ENCODE data around the gene CLASRP.

The CLASRP gene

DNA sequence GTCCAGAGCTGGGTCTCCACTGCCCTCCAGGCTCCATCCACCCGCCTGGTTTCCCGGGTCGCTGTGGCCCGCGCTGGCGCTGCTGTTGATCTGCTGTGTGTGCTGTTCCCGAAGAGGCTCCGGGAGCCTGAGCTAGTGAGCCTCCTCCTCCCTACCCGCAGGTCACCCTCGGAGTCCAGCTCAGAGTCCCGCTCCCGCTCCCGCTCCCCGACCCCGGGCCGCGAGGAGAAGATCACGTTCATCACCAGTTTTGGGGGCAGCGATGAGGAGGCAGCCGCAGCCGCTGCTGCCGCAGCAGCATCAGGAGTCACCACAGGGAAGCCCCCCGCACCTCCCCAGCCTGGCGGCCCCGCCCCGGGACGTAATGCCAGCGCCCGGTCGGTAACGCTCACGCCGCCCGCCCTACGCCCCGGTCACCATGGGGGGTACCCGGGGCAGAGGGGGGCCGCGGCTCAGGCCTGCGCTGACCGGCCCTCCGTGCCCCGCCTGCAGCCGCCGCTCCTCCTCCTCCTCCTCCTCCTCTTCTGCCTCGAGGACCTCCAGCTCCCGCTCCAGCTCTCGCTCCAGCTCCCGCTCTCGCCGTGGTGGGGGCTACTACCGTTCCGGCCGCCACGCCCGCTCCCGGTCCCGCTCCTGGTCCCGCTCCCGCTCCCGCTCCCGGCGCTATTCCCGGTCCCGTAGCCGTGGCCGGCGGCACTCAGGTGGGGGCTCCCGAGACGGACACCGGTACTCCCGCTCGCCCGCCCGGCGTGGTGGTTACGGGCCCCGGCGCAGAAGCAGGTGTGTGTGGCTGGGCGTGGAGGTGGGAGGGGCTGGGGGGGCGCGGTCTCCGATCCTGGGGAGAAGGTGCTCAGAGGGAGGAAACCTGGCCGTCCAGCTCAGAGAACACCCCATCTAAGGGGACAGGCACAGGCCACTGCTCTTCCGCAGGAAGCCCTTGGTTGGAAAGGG lies 25.3 kb downstream of the CLASRP start:
- DNase-seq (ENCODE audit: low spot score), result no peak

DNA sequence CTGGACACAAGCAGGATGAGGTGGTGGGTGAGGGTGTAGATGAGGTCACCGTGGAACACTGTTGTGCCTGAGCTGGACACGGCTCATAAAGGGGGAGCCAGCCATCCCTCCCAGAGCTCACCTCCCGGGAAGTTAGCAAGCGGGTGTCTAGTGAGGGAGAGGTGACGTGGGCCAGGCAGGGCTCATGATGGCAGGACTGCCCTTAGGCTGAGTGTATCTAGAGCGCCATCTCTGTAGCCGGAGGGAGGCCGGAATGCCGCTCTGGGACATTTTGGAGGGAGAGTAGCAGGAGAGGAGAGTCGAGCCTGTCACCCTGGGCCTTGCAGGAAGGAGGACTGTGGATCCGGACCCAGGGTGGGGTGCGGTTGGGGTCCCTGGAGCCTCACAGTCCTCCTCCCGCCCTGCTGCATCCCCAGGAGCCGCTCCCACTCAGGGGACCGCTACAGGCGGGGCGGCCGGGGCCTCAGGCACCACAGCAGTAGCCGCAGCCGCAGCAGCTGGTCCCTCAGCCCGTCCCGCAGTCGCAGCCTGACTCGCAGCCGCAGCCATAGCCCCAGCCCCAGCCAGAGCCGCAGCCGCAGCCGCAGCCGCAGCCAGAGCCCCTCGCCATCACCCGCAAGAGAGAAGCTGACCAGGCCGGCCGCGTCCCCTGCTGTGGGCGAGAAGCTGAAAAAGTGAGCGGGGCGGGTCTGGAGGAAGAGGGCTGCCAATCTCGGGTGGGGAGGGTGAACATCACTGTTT lies 28.2 kb downstream of the CLASRP start:
- no peak for DNase-seq (ENCODE audit: low spot score)

- DNase-seq (ENCODE audit: low spot score), result no peak
Measured at GRCh38 chr19:45068041-45068440, 29.2 kb downstream of the CLASRP start.

GRCh38 chr19:45069056-45069455 lies 30.2 kb downstream of the CLASRP start:
- peak; percentile 36 for DNase-seq (ENCODE audit: low spot score)

GRCh38 chr19:45070214-45070613 lies 31.4 kb downstream of the CLASRP start:
- no peak for DNase-seq (ENCODE audit: low spot score)

DNA sequence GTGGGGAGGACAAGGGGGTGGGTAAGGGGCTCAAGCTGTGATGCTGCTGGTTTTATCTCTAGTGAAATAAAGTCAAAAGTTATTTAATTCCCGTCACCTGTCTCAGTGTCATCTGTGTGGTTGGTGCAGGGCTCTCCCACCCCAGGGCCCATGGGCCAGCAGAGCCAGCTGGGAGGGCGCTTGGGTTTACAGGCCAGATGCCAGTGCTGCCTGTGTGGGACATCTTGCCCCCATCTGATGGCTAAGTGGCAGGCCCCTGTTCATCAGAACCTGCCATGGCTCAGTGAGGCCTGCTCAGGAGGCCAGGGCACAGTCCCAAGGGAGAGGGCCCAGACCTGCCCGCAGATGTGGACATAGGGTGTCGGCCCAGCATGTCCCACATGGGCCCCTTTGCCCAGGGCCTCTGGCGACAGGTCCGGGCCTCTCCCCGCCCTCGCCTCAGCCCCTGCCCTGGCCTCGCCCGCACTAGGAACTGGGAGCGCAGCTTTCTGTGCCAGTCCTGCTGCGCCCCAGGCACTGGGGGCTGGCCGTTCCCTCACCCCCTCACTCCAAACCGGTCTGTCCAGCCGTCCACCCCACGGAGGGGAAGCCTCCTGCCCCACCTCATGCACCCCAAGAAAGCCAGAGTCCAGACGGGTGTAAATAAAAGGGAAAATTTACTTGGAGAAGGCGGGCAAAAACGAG lies 32.2 kb downstream of the CLASRP start:
- no peak for DNase-seq (ENCODE audit: low spot score)

DNA sequence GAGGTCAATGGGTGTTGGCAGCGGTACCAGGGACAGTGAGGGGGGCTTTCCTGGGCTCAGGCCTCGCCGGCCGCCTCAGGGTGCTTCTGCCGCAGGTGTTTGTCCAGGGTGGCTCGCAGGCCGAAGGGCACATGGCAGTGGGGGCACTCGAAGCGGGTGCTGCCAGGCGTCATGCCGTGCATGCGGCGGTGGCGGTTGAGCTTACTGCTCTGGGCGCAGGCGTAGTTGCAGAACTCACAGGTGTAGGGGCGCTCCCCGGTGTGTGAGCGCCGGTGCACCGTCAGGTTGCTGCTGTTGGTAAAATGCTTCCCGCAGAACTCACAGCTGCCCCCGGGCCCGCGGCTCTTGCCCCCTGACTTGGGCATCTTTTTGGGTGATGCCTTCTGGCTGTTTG lies 32.7 kb downstream of the CLASRP start:
- no peak for DNase-seq (ENCODE audit: low spot score)

DNA sequence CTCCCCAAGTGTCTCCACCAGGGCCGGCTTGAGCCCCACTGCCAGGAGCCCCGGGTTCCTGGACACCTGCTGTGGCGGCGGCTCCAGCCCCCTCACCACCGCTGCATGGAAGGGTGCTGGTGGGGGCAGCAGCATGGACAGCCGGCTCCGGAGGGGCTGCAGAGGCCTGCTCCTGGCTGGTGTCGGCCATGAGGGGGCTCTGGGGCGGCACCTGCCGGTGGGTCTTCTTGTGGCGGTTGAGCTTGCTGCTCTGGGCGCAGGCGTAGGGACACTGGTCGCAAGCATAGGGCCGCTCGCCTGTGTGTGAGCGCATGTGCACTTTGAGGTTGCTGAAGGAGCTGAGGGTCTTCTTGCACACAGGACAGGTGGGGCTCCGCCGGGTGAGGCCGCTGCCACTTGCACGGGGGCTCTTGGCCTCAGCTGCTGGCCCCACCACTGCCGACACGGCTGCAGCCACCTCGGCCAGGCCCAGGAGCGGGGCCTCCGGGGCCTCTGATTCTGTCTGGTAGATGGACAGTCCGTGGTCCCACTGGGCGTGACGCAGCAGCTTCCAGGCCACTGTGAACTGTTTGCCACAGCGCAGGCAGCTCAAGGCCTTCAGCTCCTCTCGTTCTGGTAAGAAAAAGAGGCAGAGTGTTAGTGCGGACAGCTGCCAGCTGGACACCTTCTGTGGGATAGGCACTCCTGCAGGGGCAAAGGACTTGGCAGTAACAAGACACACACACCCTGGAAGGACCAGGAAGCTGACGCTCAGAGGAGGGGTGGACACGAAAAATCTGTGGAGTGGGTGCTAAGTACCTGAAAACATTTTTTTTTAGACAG lies 33.3 kb downstream of the CLASRP start:
- no peak for DNase-seq (ENCODE audit: low spot score)

DNA sequence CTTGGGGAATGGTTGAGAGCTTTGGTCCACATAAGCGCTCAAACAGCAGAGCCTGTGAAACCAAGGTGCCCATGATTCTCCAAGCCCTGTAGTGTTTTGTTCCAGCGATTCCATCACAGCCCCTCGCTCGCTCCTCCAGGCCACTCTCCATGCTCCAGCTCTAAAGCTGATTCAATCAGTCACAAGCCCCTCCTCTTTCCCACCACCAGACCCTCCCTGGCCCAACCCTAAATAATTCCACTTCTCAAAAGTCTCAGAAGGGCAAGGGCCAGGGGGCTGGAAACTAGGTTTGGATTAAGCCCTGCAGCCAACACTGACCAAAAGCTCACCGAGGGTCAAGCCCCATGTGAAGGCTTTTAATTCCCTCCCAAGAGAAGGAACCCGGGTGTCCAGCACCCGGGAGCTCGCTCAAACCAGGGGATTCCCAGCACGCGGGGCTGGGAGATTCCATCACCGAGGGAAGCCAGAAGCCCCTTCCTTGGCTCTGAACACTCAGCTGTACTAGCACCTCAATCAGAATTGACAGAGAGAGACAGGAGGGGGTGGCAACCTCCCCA lies 36.0 kb downstream of the CLASRP start:
- no peak for DNase-seq (ENCODE audit: low spot score)

GRCh38 chr19:45075301-45076028 lies 36.6 kb downstream of the CLASRP start:
- peak; percentile 68 for DNase-seq (ENCODE audit: low spot score)

DNA sequence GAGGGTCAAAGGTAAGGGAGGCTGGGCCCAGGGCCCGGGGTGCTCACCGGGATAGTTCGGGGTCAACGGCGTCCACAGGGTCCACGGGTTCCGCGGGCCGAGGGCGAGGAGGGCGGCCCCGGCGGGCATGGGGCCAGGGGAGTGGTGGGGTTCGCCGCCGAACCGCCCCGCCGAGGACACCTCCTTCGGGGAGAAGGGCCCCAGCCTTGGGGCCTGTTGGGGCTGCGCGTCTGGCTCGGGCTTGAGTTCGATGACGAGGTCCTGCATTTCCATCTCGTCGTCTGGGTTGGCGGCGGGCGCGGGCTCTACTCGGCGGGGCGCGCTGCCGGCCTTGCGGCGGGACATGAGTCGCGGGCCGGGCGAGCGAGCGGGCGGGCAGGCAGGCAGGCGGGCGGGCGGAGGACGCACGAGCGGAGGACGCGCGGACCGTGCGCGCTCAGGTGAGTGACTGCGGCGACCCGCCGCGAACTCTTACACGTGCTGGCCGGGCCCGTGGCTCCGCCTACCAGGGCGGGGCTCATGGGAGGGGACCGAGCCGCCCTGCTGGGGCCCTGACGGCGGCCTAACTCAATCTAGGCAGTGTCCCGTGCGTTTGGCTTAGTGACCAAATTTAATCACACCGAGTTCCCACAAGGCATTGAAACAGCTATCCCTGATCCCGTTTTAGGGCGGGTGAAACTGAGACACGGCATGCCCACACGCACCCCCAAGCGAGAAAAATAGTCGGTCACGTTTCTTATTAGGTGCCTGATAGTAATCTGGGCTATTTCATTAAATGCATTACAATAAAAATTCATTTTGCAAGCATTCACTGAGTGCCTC lies 37.4 kb downstream of the CLASRP start, which contains the start of gene ZNF296:
Gene ZNF296 (minus strand): TSS at position 450 of the 822 bp plus-strand sequence. CDS start 105 bp downstream, at position 345.
- DNase-seq (ENCODE audit: low spot score), result peak; percentile 95

- no peak for DNase-seq (ENCODE audit: low spot score)
Measured at GRCh38 chr19:45076851-45077730, 38.2 kb downstream of the CLASRP start.

GRCh38 chr19:45078390-45079062 lies 39.7 kb downstream of the CLASRP start:
- DNase-seq (ENCODE audit: low spot score), result no peak

- peak; percentile 92 for DNase-seq (ENCODE audit: low spot score)
Measured at GRCh38 chr19:45079063-45079910, 40.4 kb downstream of the CLASRP start, which contains the start of gene GEMIN7. Gene GEMIN7, plus strand, starts transcription at chr19:45079260. Its CDS starts 10,855 bp downstream, at chr19:45090115.

GRCh38 chr19:45079911-45080370 lies 41.1 kb downstream of the CLASRP start:
- DNase-seq (ENCODE audit: low spot score), result no peak

- no peak for DNase-seq (ENCODE audit: low spot score)
Measured at GRCh38 chr19:45082170-45082569, 43.3 kb downstream of the CLASRP start.

GRCh38 chr19:45086480-45086879 lies 47.6 kb downstream of the CLASRP start:
- no peak for DNase-seq (ENCODE audit: low spot score)
